Measurements from ENCODE around the gene PPP1R7. TPM values are rescaled to one million over a fixed set of nuclear protein-coding genes. Genes with fewer than 3 reads are reported as not detected.
A peak's percentile ranks its signal among the peaks of the same experiment; 100 is the strongest.

The PPP1R7 gene
- total RNA-seq, 1 experiment from 2014 or later: 45.4 TPM

- no peaks in the 10 kb centered on the region for H3K27me3 ChIP-seq (ENCODE audit: insufficient read depth, low read length)
- H3K36me3 ChIP-seq (ENCODE audit: control insufficient read depth in 1 of 2, insufficient read depth in 2 of 2, low read length in 2 of 2): peaks cover 0 to 2% of the 10 kb centered on the region in 2 experiments; a peak in 1 of 4 replicates
- no peaks in the 10 kb centered on the region for H3K9me2 ChIP-seq (ENCODE audit: insufficient read depth)
- no peaks in the 10 kb centered on the region for H4K20me1 ChIP-seq (ENCODE audit: insufficient read depth)
- H3K4me1 ChIP-seq (ENCODE audit: control insufficient read depth in 1 of 2, insufficient read depth in 2 of 2, low read length in 2 of 2): peaks cover 11 to 22% of the 10 kb centered on the region in 2 experiments; a peak in 3 of 4 replicates
- DNase-seq (ENCODE audit: low read depth, low spot score) (no peak), ATAC-seq (0 out of 2 replicates have a peak, but pooled peaks have one; percentile 1)
- ChIA-PET RAD21 (ENCODE audit: low non-redundant PET in 1 of 2, low total read pairs in 2 of 2, uncharacterized antibody in 2 of 2, unreplicated experiment in 2 of 2) (no interaction called here), CTCF (interaction anchor here (1.7 kb wide), 1 partner anchor 310 kb away, joined by 5 read pairs; no protein-coding TSS in a partner anchor), POLR2A (interaction anchor here (1.6 kb wide), 1 partner anchor 9 kb away, joined by 4 read pairs; no protein-coding TSS in a partner anchor)
- TSS peak; percentile 39 for BruUV-seq (replicated peaks)
- H3K9me3 ChIP-seq (ENCODE audit: control insufficient read depth in 1 of 2, insufficient read depth in 1 of 2, low read depth in 1 of 2, low read length in 2 of 2): no peaks in the 10 kb centered on the region
- TF ChIP-seq SIN3A (IDR thresholded peaks at IDR 0.05; ENCODE audit: low read depth) (no peak), EZH2 (IDR thresholded peaks at IDR 0.05) (no peak), YY1 (IDR thresholded peaks at IDR 0.05; ENCODE audit: extremely low read depth, insufficient replicate concordance, low read depth, low read length) (no peak), ZBTB33 (IDR thresholded peaks at IDR 0.05; ENCODE audit: extremely low read depth, insufficient replicate concordance, low read length) (no peak), RAD21 (IDR thresholded peaks at IDR 0.05; ENCODE audit: low read depth) (no peak), EGR1 (IDR thresholded peaks at IDR 0.05; ENCODE audit: low read depth) (no peak), MAX (IDR thresholded peaks at IDR 0.05) (no peak), POLR2A (IDR thresholded peaks at IDR 0.05; ENCODE audit: borderline replicate concordance, extremely low read depth, insufficient read depth, insufficient read length) (no peak)
- peak overlapping the region; percentile 99 for H3K4me2 ChIP-seq (ENCODE audit: low read length)
- peaks cover 35% of the 10 kb centered on the region for H3K79me2 ChIP-seq (ENCODE audit: insufficient read depth, low read length)
- H3K9ac ChIP-seq (ENCODE audit: low read length): peak overlapping the region; percentile 69
- no peak overlapping the region for H2AFZ ChIP-seq (ENCODE audit: low read depth, low read length, poor library complexity, severe bottlenecking)
- peak overlapping the region; percentile 82 to 83 for H3K4me3 ChIP-seq (replicated peaks in 1 of 2; ENCODE audit: low read depth in 1 of 2, low read length in 2 of 2)
- H3K27ac ChIP-seq (ENCODE audit: low read depth, low read length): peak overlapping the region; percentile 67; the same call in 1 of the 2 replicates
- intact Hi-C loops (cut with micrococcal nuclease): no loop called here
Observed at GRCh38 chr2:241150660-241151530, 628 bp downstream of the PPP1R7 start.

All from HCT116 (cell line).